NT2/D1 (cell line): Measurements from ENCODE around the gene HOXA5.
A peak's percentile ranks its signal among the peaks of the same experiment; 100 is the strongest.

Source experiments
- SUZ12 ChIP-seq: IDR thresholded peaks from 2 replicates; pipeline ENCODE4 v1.6.1; 2011; ENCODE audit not compliant: insufficient read length, insufficient read depth; ENCODE audit errors: extremely low read depth
- YY1 ChIP-seq: IDR thresholded peaks from 2 replicates; pipeline ENCODE4 v1.6.1; 2011; ENCODE audit not compliant: insufficient read length, insufficient read depth

GRCh38 chr7:27173511-27173955 is 30.1 kb upstream of the HOXA5 start:
- TF ChIP-seq SUZ12 (peak; percentile 77), YY1 (no peak)
